ENCODE data around the gene SPOCK1.
"Not testable (repeated sequence)": the region's sequence is repeated elsewhere in the genome, so short reads cannot be mapped to it uniquely, and the experiment has no call there.

The SPOCK1 gene

GRCh38 chr5:137398751-137399150 lies 100.4 kb downstream of the SPOCK1 start:
- FAIRE-seq = no peak

DNA sequence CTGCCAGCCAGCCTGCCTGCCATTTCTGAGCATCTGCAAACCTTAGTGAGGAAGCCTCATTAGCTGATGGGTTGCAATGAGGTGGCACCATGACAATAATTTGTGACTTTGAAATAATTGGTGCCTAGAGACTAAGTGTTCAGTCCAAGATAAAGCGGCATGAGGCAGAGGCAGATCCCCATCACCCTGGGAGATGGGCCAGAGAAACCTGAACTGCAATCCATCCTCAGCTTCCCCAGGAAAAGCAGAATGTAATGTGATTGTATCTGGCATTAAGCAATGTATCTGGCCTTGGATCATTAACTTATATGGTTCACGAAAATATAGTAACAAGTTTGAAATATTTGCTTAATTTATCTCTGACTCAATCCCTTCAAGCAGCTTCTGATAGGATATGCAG lies 101.0 kb downstream of the SPOCK1 start:
- FAIRE-seq = no peak

More at GRCh38 chr5:137398751-137399150, 100.4 kb downstream of the SPOCK1 start:
- no peak for DNase-seq (ENCODE audit: low spot score)

GRCh38 chr5:137395011-137395755 lies 103.9 kb downstream of the SPOCK1 start:
- peak; percentile 54 for DNase-seq (ENCODE audit: low spot score)
- FAIRE-seq = no peak

More for the DNA sequence above, 101.0 kb downstream of the SPOCK1 start:
- no peak for DNase-seq (ENCODE audit: low spot score)

- no peak for FAIRE-seq
- no peak for DNase-seq (ENCODE audit: low spot score)
These were observed 104.7 kb downstream of the SPOCK1 start for GRCh38 chr5:137394380-137394779.

DNA sequence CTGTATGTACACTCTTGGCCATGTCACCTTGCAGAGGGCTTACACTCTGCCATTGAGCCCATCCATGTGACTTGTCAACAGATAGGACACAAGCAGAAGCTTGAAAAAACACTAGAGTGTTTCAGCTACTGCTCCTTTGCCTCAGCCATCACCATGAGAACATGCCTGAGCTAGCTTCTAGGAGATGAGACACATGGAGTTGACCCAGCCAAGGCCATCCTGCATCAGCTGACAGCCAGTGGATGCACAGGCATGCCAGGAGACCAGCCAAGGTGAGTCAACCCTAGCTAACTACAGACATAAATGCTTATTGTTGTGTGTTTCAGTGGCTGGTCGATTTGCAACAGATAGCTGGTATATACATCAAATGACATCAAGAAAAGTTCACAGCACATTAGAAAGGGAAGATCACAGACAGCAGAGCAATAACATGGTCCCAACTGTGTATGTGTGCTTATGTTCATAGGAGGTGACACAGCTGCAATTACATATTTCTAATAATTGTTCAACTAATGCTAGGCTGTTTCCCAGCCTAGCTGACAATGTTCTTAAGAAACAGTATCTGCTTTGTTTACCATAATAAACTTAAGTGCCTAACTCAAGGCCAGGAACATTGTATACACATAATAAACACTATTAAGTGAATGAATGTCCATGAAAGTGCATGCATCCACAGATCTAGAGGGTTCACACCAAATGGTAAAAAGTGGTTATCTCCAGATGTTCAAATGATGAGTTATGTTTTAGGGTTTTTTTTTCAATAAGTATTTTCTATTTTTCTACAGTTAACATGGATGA lies 105.7 kb downstream of the SPOCK1 start:
- DNase-seq (ENCODE audit: low spot score) = no peak
- FAIRE-seq = no peak

DNA sequence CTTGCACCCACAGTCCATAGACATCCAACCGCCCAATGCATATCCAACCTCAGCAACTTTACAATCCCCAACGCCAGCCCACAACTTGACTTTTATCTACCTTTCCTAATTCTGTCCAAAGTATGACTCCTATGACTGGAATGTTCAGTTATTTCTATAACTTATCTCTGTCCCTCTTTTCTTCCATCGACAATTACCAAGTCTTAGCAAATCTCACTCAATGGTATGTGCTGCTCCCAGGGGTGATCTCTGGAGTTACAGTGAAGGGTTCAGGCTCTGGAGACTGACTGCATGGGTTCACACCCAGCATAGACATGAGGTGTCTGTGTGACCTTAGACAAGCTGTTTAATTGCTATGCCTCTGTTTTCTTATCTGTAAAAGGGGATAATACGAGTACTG lies 106.9 kb downstream of the SPOCK1 start:
- DNase-seq (ENCODE audit: low spot score) = no peak
- no peak for FAIRE-seq

DNA sequence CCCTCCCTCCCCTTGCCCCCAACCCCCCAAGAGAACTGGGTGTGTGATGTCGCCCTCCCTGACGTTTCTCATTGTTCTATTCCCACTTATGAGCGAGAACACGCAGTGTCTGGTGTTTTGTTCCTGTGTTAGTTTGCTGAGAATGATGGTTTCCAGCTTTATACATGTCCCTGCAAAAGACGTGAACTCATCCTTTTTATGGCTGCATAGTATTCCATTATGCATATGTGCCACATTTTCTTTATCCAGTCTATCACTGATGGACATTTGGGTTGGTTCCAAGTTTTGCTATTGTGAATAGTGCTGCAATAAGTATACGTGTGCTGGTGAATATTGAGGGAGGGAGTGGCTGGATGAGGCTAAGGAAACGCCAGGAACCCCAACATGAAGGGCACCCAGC lies 108.1 kb downstream of the SPOCK1 start:
- not testable (repeated sequence) for FAIRE-seq; DNase-seq (ENCODE audit: low spot score)

DNA sequence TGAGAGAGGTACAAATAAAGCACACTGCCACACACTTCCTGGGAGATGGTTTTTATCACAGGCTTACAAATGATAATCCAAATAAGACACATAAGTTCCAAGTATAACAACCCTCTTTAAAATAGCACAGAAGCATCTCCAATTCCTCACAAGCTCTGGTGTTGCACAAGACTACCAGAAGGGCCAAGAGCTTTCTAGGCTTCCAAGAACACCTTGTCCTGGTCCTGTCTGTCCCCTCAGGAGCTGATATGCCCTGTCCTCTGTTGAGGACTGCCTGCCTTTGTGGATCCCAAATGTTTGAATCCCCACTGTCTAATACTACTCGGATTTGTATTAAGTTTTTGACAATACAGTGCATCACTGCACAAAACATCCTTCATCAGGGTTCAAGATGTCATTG lies 110.1 kb downstream of the SPOCK1 start:
- no peak for DNase-seq (ENCODE audit: low spot score)
- no peak for FAIRE-seq

DNA sequence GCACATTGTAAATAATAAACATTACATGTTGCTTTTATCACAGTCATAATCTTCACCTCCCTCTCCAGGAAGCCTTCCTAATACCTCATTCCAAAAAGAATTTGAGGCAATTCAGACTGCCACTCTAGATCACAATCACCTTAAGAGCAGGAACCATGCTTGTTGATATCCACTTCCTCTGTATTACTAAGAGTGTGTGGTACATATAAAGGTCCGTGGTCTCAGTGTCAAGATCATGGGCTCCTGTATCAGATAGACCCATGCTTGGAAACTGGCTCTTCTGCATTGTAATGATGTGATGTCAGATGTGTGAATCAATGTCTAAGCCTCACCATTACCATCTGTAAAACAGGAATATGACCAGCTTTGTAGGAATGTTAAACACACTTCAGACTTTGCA lies 114.1 kb downstream of the SPOCK1 start:
- FAIRE-seq (no peak), DNase-seq (ENCODE audit: low spot score) (no peak)

DNA sequence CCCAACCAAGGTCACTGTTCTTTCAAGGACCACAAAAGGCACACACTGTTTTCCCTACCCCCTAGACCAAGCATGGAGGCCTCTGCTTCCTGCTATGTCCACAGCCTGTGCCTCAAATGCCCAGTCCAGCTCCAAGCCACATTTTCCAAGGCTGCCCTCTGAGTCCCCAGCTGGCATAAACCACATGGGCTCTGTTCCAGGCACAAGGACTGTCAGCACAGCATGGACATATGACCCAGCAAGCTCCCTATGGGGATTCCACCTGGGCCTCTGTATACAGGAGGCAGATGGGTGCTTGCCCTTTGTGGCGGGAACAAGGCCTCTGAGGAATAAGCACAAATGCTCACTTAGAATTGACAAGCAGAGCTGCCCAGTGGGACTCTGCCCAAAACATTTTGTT lies 115.2 kb downstream of the SPOCK1 start:
- no peak for DNase-seq (ENCODE audit: low spot score)
- no peak for FAIRE-seq

- no peak for FAIRE-seq
These were observed 117.6 kb downstream of the SPOCK1 start for GRCh38 chr5:137381555-137381954.

DNA sequence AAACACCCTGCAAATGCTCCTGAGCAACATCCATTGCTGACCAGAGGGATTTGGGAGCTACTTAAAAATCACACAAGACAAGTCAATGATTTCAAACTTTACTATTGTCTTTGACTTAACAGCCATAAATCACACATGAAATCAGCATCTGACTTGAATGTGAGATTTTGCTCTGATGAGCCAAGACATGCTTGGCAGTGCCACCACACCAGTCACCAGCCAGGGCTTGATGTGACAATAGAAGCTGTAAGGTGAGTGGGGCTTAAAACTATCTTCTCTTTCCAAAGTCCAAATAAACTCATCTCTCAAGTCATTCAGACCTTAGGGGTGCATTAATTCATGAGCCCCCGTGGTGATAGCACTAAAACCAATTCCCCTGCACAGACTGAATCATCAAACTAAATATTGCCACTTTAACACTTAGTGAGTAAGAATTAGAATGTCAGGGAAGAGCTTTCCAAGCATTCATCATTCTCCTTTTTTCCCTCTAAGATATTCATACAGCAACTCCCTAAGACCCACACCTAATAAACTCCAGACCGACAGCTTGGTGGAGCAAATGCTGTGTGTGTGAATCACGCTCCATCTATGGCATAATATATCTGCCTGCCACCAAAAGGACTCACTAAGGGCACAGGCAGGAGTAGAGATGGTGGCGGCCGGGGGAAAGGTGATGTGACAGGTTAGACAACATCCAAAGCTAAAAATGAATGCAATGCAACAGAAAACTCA lies 119.4 kb downstream of the SPOCK1 start:
- no peak for DNase-seq (ENCODE audit: low spot score)
- FAIRE-seq = no peak

More at GRCh38 chr5:137381555-137381954, 117.6 kb downstream of the SPOCK1 start:
- no peak for DNase-seq (ENCODE audit: low spot score)

DNA sequence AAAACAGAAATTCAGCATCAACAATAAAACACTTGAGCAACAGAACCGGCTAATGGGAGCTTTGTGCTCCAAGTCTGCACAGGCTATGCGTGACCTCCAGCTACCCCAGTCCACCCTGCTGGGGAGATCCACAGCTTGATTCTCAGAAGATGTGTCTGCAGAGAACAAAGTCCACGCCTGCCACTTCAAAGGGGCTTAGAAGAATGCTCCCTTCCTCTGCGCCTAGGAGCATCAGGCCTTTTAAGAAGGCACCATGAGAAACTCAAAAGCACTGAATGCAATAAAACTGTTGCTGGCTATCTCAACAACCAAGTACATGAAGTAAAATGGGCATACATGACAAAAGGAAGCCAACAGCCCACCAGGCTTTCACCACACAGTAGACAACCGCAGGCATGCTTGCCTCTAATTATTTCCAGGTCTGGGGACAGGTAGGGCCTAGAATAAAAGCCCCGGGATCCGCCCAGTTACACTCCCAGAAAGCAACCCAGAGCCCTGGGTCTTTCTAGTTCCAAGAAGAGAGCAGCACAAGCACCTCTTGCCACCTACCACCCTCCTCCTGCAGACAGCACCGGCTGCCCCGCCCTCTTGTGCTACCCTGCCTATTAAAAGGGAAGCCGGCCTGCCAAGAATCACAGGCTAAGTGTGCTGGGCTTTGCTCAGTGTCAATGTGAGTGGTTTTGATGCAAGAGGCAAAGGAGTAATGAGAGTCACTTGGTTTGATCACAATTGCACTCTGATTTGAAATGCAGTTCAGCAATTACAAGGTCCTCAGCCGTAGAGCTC lies 123.2 kb downstream of the SPOCK1 start:
- FAIRE-seq (no peak), DNase-seq (ENCODE audit: low spot score) (no peak)

GRCh38 chr5:137374110-137374714 lies 124.9 kb downstream of the SPOCK1 start:
- no peak for FAIRE-seq
- no peak for DNase-seq (ENCODE audit: low spot score)

- no peak for FAIRE-seq
- DNase-seq (ENCODE audit: low spot score) = no peak
These were observed 126.4 kb downstream of the SPOCK1 start for GRCh38 chr5:137372773-137373160.

GRCh38 chr5:137372016-137372772 lies 126.9 kb downstream of the SPOCK1 start:
- DNase-seq (ENCODE audit: low spot score) (no peak), FAIRE-seq (no peak)

GRCh38 chr5:137370096-137371071 lies 128.7 kb downstream of the SPOCK1 start:
- FAIRE-seq (no peak), DNase-seq (ENCODE audit: low spot score) (no peak)

GRCh38 chr5:137368651-137369050 lies 130.5 kb downstream of the SPOCK1 start:
- no peak for FAIRE-seq
- no peak for DNase-seq (ENCODE audit: low spot score)

DNA sequence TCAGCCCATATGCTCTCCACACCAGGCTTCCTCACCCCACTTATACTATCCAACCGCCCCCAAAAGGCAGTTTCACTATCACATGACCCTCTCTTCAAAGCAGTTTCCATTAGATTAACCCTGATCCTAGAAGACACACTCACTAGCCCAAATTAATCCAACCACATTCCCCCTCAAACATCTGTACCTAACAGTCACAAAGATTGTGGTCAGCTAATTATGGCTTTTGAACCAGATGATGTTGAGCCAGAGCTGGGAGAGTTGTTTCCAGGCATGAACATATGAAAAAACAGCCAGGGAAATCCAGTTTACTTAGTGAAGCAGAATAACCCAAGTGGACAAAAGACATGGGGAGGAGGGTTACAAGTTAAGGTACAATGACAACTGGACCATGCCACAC lies 131.2 kb downstream of the SPOCK1 start:
- no peak for FAIRE-seq
- DNase-seq (ENCODE audit: low spot score) = no peak
